Mesangial cell (primary cell): ENCODE measurements around the gene PPP1CC. TPM values are rescaled to one million over a fixed set of nuclear protein-coding genes. Genes with fewer than 3 reads are reported as not detected.

Experiments used
- total RNA-seq: library from RNA; depleted of rRNA; stranded (reverse); fragments of >200 nt; gene quantifications from 2 replicates; pipeline ENCODE4 v1.2.3, GENCODE V29; 2015

PPP1CC gene
- total RNA-seq: 51.5 and 92.9 TPM in 2 replicates

GRCh38 chr12:110742718-110743570 is at the start of gene PPP1CC:
Gene PPP1CC (minus strand): TSS chr12:110742891. CDS start chr12:110742707, 184 bp downstream.

GRCh38 chr12:110688446-110689280 is 54.0 kb downstream of the PPP1CC start, which contains the start of gene HVCN1:
Gene HVCN1 (minus strand): TSS chr12:110689115. CDS start chr12:110683245, 5,870 bp downstream.

Other genes starting within 250 kb of the PPP1CC start
- gene VPS29, start 240.8 kb downstream of the PPP1CC start, total RNA-seq: 64.5 and 103 TPM in 2 replicates
- gene RAD9B, start 240.6 kb downstream of the PPP1CC start, total RNA-seq: 0.16 and 0.25 TPM in 2 replicates
- 7.2 and 9.6 TPM in 2 replicates for gene PPTC7, start 159.6 kb downstream of the PPP1CC start, total RNA-seq
- gene TCTN1, start 128.8 kb downstream of the PPP1CC start, total RNA-seq: 23.0 and 41.2 TPM in 2 replicates
- 2.3 and 3.5 TPM in 2 replicates for gene HVCN1, start 53.8 kb downstream of the PPP1CC start, total RNA-seq
- gene CCDC63, start 104.1 kb upstream of the PPP1CC start, total RNA-seq: not detected in 2 replicates
- not detected in 2 replicates for gene MYL2, start 177.7 kb upstream of the PPP1CC start, total RNA-seq